K562 (cell line): ENCODE results near the gene GPR3. TPM values are rescaled to one million over a fixed set of nuclear protein-coding genes. Genes with fewer than 3 reads are reported as not detected.

ENCODE experiments used
- ATAC-seq: fragments of 200-7000 bp; cut with Tn5 transposase; 3 replicates; pipeline ENCODE4 v1.9.1; 2020; ENCODE audit warnings: moderate library complexity
- BruUV-seq: library from RNA; stranded (reverse); fragments of 400-500 nt; replicated peaks from 2 replicates; lab custom pipeline; 2021; lab: Mats Ljungman, UMichigan
- CTCF ChIA-PET: fragments of 300-600 bp; formaldehyde crosslinking; extraction: SDS; loops from one replicate; lab custom pipeline; 2021; ENCODE audit warnings: low intra/inter-chr PET ratio; lab: Yijun Ruan, JAX
- POLR2A ChIA-PET: fragments of 300-600, 350-650 bp; sonication (Branson Sonifier 250); formaldehyde crosslinking; extraction: SDS; loops from one replicate; lab custom pipeline; 2021; ENCODE audit warnings: antibody characterized with exemption, inconsistent platforms; lab: Yijun Ruan, JAX
- DNase-seq, 4 experiments: peaks; one replicate each; pipeline versions ENCODE4 v3.0.0 to v3.0.0-alpha.2; 2011 to 2018; ENCODE audit warnings: low spot score in 3 of 4, mixed read lengths in 3 of 4; ENCODE audit errors: extremely low read depth in 1 of 4
- FAIRE-seq: peaks from 2 replicates; lab custom pipeline; 2011; peaks lifted over from hg19 to GRCh38; lab: Jason Lieb, UNC
- H2AFZ ChIP-seq: 2 replicates; pipeline ENCODE4 v1.6.0; 2011; ENCODE audit warnings: low read depth, low read length, control low read depth, inconsistent platforms
- H3K27ac ChIP-seq: fragments of 200-600 bp; 3 replicates; pipeline ENCODE4 v1.8.0; 2011; ENCODE audit warnings: low read depth, mild to moderate bottlenecking, control low read depth, inconsistent platforms, low read length, moderate library complexity, mixed read lengths; ENCODE audit errors: extremely low read depth
- H3K27me3 ChIP-seq, 2 experiments: fragments of 300-600 bp in 1 of 2; 2 replicates in 1 of 2; 3 replicates in 1 of 2; pipeline versions ENCODE4 v1.6.0 to v1.8.0; 2011; ENCODE audit warnings: inconsistent platforms in 2 of 2, low read length in 2 of 2, mild to moderate bottlenecking in 1 of 2, mixed read lengths in 1 of 2, moderate library complexity in 1 of 2; ENCODE audit not compliant: control insufficient read depth in 2 of 2, insufficient read depth in 2 of 2
- H3K36me3 ChIP-seq: fragments of 300-600 bp; 3 replicates; pipeline ENCODE4 v1.8.0; 2011; ENCODE audit warnings: mild to moderate bottlenecking, low read length, inconsistent platforms; ENCODE audit not compliant: control insufficient read depth, insufficient read depth
- H3K4me1 ChIP-seq, 2 experiments: fragments of 200-600 bp in 1 of 2; replicated peaks in 1 of 2; 2 replicates in 1 of 2; 3 replicates in 1 of 2; pipeline versions ENCODE4 v1.5.1 to v1.8.0; 2011; ENCODE audit warnings: inconsistent platforms in 2 of 2, low read length in 2 of 2, mild to moderate bottlenecking in 1 of 2, mixed read lengths in 1 of 2, moderate library complexity in 1 of 2; ENCODE audit not compliant: control insufficient read depth in 2 of 2, insufficient read depth in 2 of 2
- H3K4me2 ChIP-seq: 2 replicates; pipeline ENCODE4 v1.6.1; 2011; ENCODE audit warnings: low read length, control low read depth, inconsistent platforms, mixed read lengths; ENCODE audit not compliant: insufficient read depth
- H3K4me3 ChIP-seq: fragments of 200-600 bp; sonication (generic), shearing (Covaris generic); 2 replicates; pipeline ENCODE4 v1.5.1; 2016; ENCODE audit warnings: control low read depth, inconsistent platforms
- H3K79me2 ChIP-seq: fragments of 200-600 bp; 3 replicates; pipeline ENCODE4 v1.8.0; 2011; ENCODE audit warnings: low read length, inconsistent platforms; ENCODE audit not compliant: control insufficient read depth, insufficient read depth
- H3K9ac ChIP-seq, 2 experiments: 2 replicates each; pipeline versions ENCODE4 v1.6.0 to v1.6.1; 2011; ENCODE audit warnings: low read depth in 2 of 2, low read length in 2 of 2, control low read depth in 1 of 2, inconsistent platforms in 1 of 2, mild to moderate bottlenecking in 1 of 2, mixed read lengths in 1 of 2; ENCODE audit not compliant: insufficient read depth in 1 of 2
- H3K9me1 ChIP-seq: one replicate; pipeline ENCODE4 v1.6.0; 2011; ENCODE audit warnings: inconsistent platforms, mild to moderate bottlenecking, low read length, moderate library complexity; ENCODE audit not compliant: control insufficient read depth, insufficient read depth
- H3K9me3 ChIP-seq: replicated peaks from 2 replicates; pipeline ENCODE4 v1.5.1; 2011; ENCODE audit warnings: low read depth, low read length, inconsistent platforms; ENCODE audit not compliant: control insufficient read depth, insufficient read depth
- H4K20me1 ChIP-seq: replicated peaks from 2 replicates; pipeline ENCODE4 v1.6.1; 2011; ENCODE audit warnings: low read length, inconsistent platforms, mixed read lengths; ENCODE audit not compliant: control insufficient read depth, insufficient read depth
- BHLHE40 ChIP-seq: IDR thresholded peaks from 2 replicates; pipeline ENCODE4 v1.6.1; 2011; ENCODE audit warnings: low read length, improper control_type of control experiment
- EP300 ChIP-seq: IDR thresholded peaks from 2 replicates; pipeline ENCODE4 v1.6.1; 2012; ENCODE audit warnings: low read length, improper control_type of control experiment
- GATAD2B ChIP-seq: fragments of 450-650 bp; IDR thresholded peaks from 2 replicates; pipeline ENCODE4 v1.6.1; 2017; ENCODE audit warnings: mild to moderate bottlenecking, borderline replicate concordance
- GTF2F1 ChIP-seq: IDR thresholded peaks from 2 replicates; pipeline ENCODE4 v1.6.1; 2011; ENCODE audit warnings: low read depth, low read length, improper control_type of control experiment
- HES1 ChIP-seq: fragments of 450-650 bp; IDR thresholded peaks from 2 replicates; pipeline ENCODE4 v1.6.1; 2016; ENCODE audit warnings: low read depth, mild to moderate bottlenecking, moderate library complexity
- HMGN3 ChIP-seq: IDR thresholded peaks from 2 replicates; pipeline ENCODE4 v1.6.1; 2011; ENCODE audit warnings: borderline replicate concordance, low read depth, mild to moderate bottlenecking, mixed read lengths, low read length; ENCODE audit not compliant: insufficient read length; ENCODE audit errors: extremely low read depth
- NFRKB ChIP-seq: fragments of 450-650 bp; IDR thresholded peaks from 2 replicates; pipeline ENCODE4 v1.6.1; 2016; ENCODE audit warnings: low read depth
- RAD51 ChIP-seq: fragments of 450-650 bp; IDR thresholded peaks from 2 replicates; pipeline ENCODE4 v1.7.1; 2016; ENCODE audit warnings: low read depth, mild to moderate bottlenecking, borderline replicate concordance
- RBFOX2 ChIP-seq: fragments of 200-400 bp; formaldehyde crosslinking; IDR thresholded peaks from 2 replicates; pipeline ENCODE4 v1.6.1; 2017; ENCODE audit warnings: low read depth, mild to moderate bottlenecking, low read length, moderate library complexity
- RBM22 ChIP-seq: fragments of 200-400 bp; formaldehyde crosslinking; IDR thresholded peaks from 2 replicates; pipeline ENCODE4 v1.6.1; 2018; ENCODE audit warnings: low read length, low read depth; ENCODE audit not compliant: poor library complexity, severe bottlenecking
- RBM25 ChIP-seq: fragments of 200-400 bp; formaldehyde crosslinking; IDR thresholded peaks from 2 replicates; pipeline ENCODE4 v1.6.1; 2018; ENCODE audit warnings: low read length, low read depth, moderate library complexity; ENCODE audit not compliant: severe bottlenecking
- TCFL5 ChIP-seq: fragments of 250-450 bp; sonication (Bioruptor Pico); conservative IDR thresholded peaks from 2 replicates; pipeline ENCODE4 v1.6.1; 2021; ENCODE audit warnings: mild to moderate bottlenecking, moderate library complexity, matching md5 sums
- ZNF263 ChIP-seq: sonication (generic); formaldehyde crosslinking; IDR thresholded peaks from 2 replicates; pipeline ENCODE4 v1.8.0; 2022; ENCODE audit warnings: mild to moderate bottlenecking, missing genetic modification reagents, borderline replicate concordance
- WGBS: fragments of 100-300 bp; shearing (Covaris generic); methylation state at CpG from one replicate; pipeline ENCODE4 v1.1.6; 2016; ENCODE audit warnings: low coverage, mixed read lengths; ENCODE audit not compliant: insufficient coverage; ENCODE audit errors: missing lambda C conversion rate; 5-methylcytosine and 5-hydroxymethylcytosine counted together
- in situ Hi-C: fragments of 300-500 bp; cut with MboI; formaldehyde crosslinking; loops from 4 replicates; pipeline ENCODE4 v1.15.0; 2018; ENCODE audit warnings: inconsistent platforms, mixed read lengths
- intact Hi-C: fragments of 100-400 bp; cut with micrococcal nuclease; formaldehyde crosslinking; loops from 2 replicates; pipeline ENCODE4 v1.14.2; 2022
- polyA plus RNA-seq, 8 experiments: library from polyadenylated mRNA; depleted of rRNA in 4 of 8; stranded (reverse) in 5 of 8; unstranded in 3 of 8; fragments of >200 nt; fragmentation: Nextera tagmentation in 2 of 8; fragmentation: Illumina TruSeq in 1 of 8; extraction: Ambion mirVana in 2 of 8; extraction: Trizol in 1 of 8; gene quantifications; 2 replicates each; pipeline versions ENCODE4 v1.2.1 to v1.2.3, GENCODE V29; 2011 to 2014; ENCODE audit warnings: inconsistent platforms in 1 of 8, missing spikeins in 1 of 8
- total RNA-seq, 7 experiments: library from RNA; depleted of rRNA in 6 of 7; stranded (reverse); fragments of >200 nt in 6 of 7; fragmentation: Illumina TruSeq in 2 of 7; extraction: Trizol in 2 of 7; gene quantifications; 2 replicates each; pipeline versions ENCODE4 v1.2.1 to v1.2.3, GENCODE V29; 2011 to 2021; ENCODE audit warnings: low replicate concordance in 1 of 7
- TF ChIP-seq, protein P1 (sequence below), 3 experiments: IDR thresholded peaks in 2 of 3; conservative IDR thresholded peaks in 1 of 3; 2 replicates each; pipeline ENCODE4 v1.5.1; 2011 to 2012; ENCODE audit warnings: low read length in 3 of 3, mild to moderate bottlenecking in 3 of 3, control low read depth in 2 of 3, improper control_type of control experiment in 1 of 3, inconsistent platforms in 1 of 3, low read depth in 1 of 3, mixed read lengths in 1 of 3, moderate library complexity in 1 of 3; ENCODE audit not compliant: insufficient read depth in 2 of 3

GPR3 gene
- total and polyA plus RNA-seq, 9 of the 15 experiments (the other 6 are each of a cell fraction or from before 2014, with no cell fraction given): 0.24 to 11.5 (median 3.7) TPM

DNA sequence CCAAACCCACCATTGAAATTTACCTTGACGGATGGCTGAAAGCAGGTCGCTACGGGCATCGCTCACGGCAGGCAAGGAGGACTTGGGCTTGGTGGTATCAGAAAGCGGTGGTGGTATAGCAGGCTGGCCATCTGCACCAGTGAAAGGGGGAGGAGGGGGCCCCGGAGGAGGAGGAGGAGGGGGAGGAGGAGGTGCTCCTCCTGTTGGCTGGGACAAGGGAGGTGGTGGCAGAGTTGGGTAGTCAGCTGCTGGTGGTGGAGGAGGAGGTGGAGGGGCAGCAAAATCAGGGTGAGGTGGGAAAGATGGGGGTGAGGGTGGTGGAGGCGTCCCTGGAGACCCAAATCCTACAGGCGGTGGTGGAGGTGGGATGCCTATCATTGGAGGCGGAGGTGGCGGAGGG, 17.2 kb downstream of the GPR3 start:
- Histone ChIP-seq H3K27ac (no peak overlapping the region), H3K4me2 (no peak overlapping the region), H3K4me3 (no peak overlapping the region), H3K9me3 (no peaks in the 10 kb centered on the region), H3K36me3 (peaks cover 85% of the 10 kb centered on the region), H2AFZ (no peak overlapping the region), H3K9me1 (peaks cover 3% of the 10 kb centered on the region), H3K27me3 (no peaks in the 10 kb centered on the region), H3K9ac (no peak overlapping the region), H3K4me1 (peaks cover 0 to 5% of the 10 kb centered on the region in 2 experiments; a peak in 1 of 5 replicates), H3K79me2 (no peaks in the 10 kb centered on the region), H4K20me1 (no peaks in the 10 kb centered on the region)
- ChIA-PET POLR2A (interaction anchor here (0.7 to 3.3 kb wide), 2 partner anchors 8 to 11 kb away, joined by 3 to 23 read pairs; no protein-coding TSS in a partner anchor), CTCF (no interaction called here)
- 93% methylated on average over 9 of the region's 11 CpGs for WGBS
- FAIRE-seq: no peak
- in situ Hi-C loops (no loop called here), intact Hi-C loops (no loop called here)
- DNase-seq: no peak
- TF ChIP-seq NFRKB (no peak), RBM22 (peak; percentile 18), EP300 (no peak), ZNF263 (CRISPR knock-in tag) (peak; percentile 86)
- BruUV-seq: no TSS peak
- no peak for ATAC-seq

DNA sequence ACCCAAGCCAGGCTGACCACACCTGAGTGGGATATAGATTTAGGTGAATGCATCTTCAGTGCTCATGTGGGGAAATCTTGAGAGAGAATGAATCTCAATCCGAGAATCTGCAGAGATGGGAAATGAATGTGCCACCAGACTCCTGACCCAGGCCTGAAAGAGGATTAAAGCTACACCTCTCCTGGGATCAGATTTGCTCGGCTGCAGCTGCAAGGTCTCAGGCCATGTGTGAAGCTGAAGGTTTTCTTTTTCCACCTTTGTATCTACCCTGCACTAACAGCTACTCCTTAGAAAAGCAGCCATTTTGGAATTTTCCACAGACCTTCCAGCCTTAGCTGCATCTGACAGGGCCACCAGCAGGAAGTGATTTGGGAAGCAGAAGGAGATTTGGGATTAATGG, 18.3 kb downstream of the GPR3 start:
- Histone ChIP-seq H3K36me3 (peaks cover 90% of the 10 kb centered on the region), H3K9me3 (no peaks in the 10 kb centered on the region), H3K9me1 (peaks cover 3% of the 10 kb centered on the region), H3K4me2 (no peak overlapping the region), H3K27me3 (no peaks in the 10 kb centered on the region), H3K79me2 (no peaks in the 10 kb centered on the region), H3K9ac (no peak overlapping the region), H4K20me1 (no peaks in the 10 kb centered on the region), H3K4me3 (no peak overlapping the region), H3K27ac (no peak overlapping the region), H2AFZ (no peak overlapping the region), H3K4me1 (no peaks in the 10 kb centered on the region)
- in situ Hi-C loops: no loop called here
- BruUV-seq: no TSS peak
- intact Hi-C loops: no loop called here
- ATAC-seq (no peak), FAIRE-seq (no peak), DNase-seq (no peak)
- ChIA-PET POLR2A (interaction anchor here (0.6 to 3.3 kb wide), 7 partner anchors 8 to 193 kb away, joined by 3 to 23 read pairs (median 3); partner anchors contain the start of gene AHDC1), CTCF (no interaction called here)
- no peak for TF ChIP-seq HMGN3
- no peak for TF ChIP-seq GATAD2B
- TF ChIP-seq, protein P1, sequence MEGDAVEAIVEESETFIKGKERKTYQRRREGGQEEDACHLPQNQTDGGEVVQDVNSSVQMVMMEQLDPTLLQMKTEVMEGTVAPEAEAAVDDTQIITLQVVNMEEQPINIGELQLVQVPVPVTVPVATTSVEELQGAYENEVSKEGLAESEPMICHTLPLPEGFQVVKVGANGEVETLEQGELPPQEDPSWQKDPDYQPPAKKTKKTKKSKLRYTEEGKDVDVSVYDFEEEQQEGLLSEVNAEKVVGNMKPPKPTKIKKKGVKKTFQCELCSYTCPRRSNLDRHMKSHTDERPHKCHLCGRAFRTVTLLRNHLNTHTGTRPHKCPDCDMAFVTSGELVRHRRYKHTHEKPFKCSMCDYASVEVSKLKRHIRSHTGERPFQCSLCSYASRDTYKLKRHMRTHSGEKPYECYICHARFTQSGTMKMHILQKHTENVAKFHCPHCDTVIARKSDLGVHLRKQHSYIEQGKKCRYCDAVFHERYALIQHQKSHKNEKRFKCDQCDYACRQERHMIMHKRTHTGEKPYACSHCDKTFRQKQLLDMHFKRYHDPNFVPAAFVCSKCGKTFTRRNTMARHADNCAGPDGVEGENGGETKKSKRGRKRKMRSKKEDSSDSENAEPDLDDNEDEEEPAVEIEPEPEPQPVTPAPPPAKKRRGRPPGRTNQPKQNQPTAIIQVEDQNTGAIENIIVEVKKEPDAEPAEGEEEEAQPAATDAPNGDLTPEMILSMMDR (IDR thresholded peaks at IDR 0.05 in 2 of 3, conservative IDR thresholded peaks at IDR 0.05 in 1 of 3; ENCODE audit: insufficient read depth in 2 of 3, low read depth in 1 of 3, low read length in 3 of 3): no peak
- TF ChIP-seq HES1: no peak
- no peak for TF ChIP-seq GTF2F1
- TF ChIP-seq RAD51: no peak
- no peak for TF ChIP-seq RBFOX2
- no peak for TF ChIP-seq BHLHE40
- TF ChIP-seq TCFL5 (CRISPR knock-in tag): no peak
- TF ChIP-seq RBM25: no peak
- 83% methylated on average over 2 of the region's 2 CpGs for WGBS
